HG03342 (cell line): ENCODE data around the gene SPAG9.
"Not testable (repeated sequence)": the region's sequence is repeated elsewhere in the genome, so short reads cannot be mapped to it uniquely, and the experiment has no call there.

Experiments used
- ATAC-seq: cut with Tn5 transposase; IDR thresholded peaks from one replicate; pipeline ENCODE4 v1.9.1; 2021; ENCODE audit warnings: mild to moderate bottlenecking, moderate library complexity; ENCODE audit not compliant: unreplicated experiment

SPAG9 gene

DNA sequence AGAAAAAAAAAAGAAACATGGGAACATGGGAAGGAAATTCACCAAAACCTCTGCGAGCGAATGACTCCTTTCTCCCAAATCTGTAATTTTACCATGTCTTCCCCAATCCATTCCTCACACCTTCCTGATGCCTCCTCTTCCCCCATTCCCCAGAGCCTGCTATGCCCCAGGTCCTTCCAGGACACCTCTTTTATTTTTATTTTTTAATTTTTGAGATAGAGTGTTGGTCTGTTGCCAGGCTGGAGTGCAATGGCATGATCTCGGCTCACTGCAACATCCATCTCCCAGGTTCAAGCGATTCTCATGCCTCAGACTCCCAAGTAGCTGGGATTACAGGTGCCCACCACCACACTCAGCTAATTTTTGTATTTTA is 179.0 kb downstream of the SPAG9 start:
- ATAC-seq: not testable (repeated sequence)

DNA sequence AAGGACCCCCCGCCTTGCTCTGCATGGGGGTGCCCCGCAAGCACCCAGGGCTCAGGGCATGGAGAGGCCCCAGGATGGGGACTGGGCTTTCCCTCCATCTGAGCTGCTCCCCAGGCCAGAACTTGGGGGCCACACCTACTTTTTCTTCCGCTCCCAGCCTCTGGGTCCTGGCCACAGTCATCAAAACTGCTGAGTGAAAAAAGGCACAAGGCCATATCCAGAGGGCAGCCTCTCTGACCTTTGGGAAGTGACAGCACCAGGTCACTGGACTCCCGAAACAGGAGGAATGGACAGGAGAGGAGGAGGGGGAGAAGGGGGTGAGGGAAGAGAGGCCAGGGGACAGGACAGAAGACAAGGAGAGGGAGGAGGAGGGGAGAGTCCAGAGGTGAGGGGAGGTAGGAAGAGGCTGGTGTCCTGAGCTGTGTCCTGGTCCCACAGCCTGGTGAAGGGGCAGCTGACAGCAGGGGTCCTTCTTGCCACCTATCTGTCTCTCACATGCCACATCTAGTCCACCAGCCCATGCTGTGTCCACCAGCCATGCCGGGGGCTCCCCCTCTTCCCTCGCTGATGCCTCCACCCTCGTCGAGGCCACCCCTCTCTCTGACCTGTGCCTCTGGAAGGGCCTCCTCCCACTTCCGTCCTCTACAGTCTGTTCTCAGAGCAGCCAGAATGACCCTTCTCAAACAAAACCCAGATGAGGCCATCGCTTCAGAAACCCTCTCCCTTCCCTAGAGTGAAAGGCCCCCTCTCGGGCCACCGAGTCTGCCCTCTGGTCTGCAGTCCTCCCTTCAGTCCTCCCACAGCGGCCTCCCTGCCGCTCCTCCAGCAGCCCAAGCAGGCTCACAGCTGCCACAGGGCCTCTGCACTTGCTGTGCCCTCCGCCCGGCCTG is 180.6 kb downstream of the SPAG9 start:
- ATAC-seq: no peak

DNA sequence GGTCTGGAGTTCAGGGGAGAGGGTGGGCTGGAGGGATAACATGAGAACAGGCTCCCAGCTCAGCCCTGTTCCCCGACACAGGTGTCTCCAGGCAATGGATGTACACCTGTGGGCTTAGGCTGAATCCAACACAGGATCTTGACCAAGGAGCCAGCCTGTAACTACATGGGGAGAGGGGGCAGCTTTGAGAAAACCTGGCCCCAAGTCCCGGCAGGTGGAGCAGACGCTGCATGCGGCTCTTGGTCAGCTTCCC is 181.2 kb downstream of the SPAG9 start:
- ATAC-seq: no peak

DNA sequence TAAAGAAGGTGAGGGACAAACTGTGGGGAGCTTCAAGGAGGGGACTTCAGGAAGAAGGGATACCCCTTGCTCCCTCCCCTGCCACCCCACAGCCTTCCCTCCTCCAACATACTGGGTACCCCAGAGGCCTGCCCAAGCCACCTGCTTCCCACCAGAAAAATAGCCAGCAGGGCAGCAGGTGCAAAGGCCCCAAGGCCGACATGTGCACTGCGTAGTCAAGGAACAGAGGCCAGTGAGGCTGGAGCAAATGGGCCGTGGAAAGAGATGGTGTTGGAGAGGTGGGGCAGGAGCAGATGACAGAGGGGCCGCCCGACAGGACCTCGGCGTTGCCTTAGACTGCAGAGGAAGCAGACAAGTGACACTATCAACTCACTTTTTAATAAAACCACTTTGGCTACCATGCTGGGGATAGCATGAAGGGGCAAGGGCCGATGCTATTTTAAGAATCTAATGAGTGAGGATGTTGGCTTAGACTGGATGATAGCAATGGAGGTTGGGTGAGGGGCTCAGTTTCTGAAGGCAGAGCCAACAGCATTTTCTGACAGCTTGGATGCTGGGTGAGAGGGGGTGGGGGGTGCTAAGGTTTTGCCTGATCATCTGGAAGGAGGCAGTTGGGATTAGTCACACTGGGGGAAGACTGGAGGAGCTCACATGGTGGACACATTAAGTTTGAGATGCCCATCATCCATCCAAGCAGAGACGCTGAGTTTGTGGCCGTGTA is 181.7 kb downstream of the SPAG9 start:
- ATAC-seq: no peak

GRCh38 chr17:50935996-50936266 is 184.7 kb downstream of the SPAG9 start:
- no peak for ATAC-seq

- no peak for ATAC-seq
These were observed 185.3 kb downstream of the SPAG9 start for GRCh38 chr17:50935221-50935995.

GRCh38 chr17:50934672-50935220 is 185.9 kb downstream of the SPAG9 start:
- ATAC-seq: no peak

- ATAC-seq: no peak
These were observed 186.5 kb downstream of the SPAG9 start for GRCh38 chr17:50934161-50934560.

DNA sequence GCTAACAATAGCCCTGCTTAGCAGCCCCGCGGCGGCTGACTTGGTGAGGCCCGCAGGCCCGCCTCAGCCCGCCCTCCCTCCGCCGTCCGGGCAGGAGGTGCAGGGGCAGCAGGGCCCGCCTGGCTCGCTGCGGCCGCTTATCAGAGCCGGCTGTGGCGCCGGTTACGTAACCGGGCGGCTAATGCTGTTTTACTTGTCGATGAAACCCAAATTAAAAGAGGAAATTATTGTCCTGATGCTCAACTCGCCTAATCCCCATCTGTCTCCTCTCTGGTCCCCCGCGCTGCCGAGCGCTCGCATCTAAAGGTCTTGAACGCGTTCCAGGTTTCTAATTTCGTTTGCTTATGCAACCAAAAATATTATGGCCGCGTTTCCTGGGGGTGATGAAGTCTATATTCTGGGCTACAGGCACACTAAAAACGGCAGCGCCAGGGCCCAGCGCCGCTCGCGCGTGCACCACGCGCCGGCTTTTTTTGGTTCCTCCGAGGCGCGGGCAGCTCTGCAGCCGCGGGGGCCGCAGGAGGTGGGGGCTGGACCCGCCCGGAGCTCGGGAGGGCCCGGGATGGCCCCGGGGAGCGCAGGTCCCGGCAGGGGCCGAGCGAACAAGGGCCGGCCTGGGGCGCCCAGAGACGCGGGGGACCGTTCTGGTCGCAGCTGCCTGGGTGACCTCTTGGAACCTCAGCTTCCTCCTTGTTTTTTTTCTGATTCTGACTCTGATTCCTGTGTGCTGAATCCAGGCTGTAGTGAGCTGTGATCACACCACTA is 189.3 kb downstream of the SPAG9 start:
- ATAC-seq: peak; percentile 63

DNA sequence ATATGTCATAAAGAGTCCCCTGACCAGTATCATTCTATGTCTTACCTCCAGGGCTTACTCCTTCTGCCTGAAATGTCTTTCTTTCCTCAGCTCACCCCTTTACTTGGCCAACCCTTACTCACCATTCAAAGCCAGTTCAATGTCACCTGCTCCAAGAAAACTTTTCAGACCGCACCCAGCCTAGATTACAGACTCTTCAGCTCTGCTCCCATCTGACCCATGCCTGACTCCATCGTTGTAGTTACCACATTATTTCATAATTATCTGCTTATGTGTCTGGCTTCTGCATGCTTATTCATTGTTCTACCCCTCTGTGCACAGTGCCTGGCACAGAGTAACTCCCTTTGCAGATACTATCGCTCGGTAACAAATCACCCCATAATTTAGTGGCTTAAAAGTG is 192.0 kb downstream of the SPAG9 start:
- no peak for ATAC-seq

DNA sequence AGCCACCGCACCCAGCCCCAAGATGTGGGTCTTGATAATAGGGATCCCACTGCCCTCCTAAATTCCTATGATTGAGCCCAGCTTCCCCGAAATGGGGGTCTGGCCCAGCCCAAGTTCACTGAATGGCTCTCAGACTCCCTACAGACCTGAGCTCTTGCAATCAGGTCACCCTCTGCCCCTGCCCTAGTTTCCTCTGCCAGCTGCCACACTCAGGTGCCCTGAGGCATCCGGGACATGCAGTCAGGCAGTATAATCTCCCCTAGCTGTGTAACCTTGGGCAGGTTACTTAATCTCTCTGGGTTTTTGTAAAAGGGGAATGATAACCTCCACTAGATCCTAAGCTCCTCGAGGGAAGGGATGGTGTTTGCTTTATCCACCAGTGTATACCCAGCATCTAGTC is 193.4 kb downstream of the SPAG9 start:
- ATAC-seq: no peak

- no peak for ATAC-seq
These were observed 194.1 kb downstream of the SPAG9 start for GRCh38 chr17:50926523-50926922.

- no peak for ATAC-seq
These were observed 195.3 kb downstream of the SPAG9 start for GRCh38 chr17:50925296-50925891.

GRCh38 chr17:50924800-50925199 is 195.9 kb downstream of the SPAG9 start:
- ATAC-seq: no peak

GRCh38 chr17:50924300-50924699 is 196.4 kb downstream of the SPAG9 start:
- ATAC-seq: no peak

DNA sequence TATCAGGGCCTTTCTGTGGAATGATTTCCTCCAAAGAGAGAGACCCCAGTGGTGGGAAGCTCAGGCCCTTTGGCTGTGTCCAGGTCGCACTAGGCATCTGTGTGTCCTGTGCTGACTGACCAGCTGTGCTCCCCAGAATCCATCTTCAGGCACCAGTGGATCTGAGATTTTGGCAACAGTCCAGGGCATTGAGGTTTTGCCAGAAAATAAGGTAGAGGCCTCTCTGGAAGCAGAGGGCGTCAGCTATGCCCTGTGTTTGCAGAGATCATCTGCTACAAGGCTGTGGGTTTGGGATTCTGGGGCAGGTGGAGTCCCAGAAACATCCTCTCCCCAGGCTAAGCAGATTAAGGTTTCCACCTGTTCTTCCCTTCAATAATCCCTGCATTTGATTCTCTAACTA is 197.1 kb downstream of the SPAG9 start:
- ATAC-seq: no peak

DNA sequence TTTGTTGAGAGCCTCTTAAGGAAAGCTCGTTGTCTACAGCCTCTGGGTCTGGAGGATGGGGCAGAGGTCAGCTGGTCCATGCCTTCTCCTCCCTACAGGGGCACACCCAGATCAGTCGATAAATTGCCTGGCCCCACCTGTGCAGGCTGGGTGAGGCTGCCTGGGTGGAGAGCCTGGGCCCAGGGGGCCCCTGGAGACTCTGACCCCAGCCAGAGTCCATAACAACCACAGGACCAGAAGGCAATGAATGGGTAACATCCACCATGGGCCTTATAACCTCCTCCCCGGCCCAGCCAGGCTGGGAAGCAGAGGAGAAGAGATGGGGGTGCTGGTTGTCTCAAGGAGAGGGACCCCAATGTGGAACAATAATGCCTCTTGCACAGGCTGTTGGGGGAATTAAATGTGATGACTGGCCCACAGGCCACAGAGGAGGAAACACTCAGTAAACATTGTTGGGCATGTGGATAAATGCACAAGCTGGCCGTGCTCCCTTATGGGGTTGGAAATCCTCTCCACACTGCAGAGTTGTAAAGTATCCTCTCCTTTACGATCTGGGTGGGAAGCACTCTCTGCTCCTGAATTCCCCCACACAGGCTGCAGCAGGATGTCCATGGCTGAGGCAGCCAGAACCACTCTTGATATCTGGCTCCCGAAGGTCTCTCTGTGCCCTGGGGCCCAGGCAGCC is 197.8 kb downstream of the SPAG9 start:
- no peak for ATAC-seq

GRCh38 chr17:50922107-50922506 is 198.6 kb downstream of the SPAG9 start:
- no peak for ATAC-seq

DNA sequence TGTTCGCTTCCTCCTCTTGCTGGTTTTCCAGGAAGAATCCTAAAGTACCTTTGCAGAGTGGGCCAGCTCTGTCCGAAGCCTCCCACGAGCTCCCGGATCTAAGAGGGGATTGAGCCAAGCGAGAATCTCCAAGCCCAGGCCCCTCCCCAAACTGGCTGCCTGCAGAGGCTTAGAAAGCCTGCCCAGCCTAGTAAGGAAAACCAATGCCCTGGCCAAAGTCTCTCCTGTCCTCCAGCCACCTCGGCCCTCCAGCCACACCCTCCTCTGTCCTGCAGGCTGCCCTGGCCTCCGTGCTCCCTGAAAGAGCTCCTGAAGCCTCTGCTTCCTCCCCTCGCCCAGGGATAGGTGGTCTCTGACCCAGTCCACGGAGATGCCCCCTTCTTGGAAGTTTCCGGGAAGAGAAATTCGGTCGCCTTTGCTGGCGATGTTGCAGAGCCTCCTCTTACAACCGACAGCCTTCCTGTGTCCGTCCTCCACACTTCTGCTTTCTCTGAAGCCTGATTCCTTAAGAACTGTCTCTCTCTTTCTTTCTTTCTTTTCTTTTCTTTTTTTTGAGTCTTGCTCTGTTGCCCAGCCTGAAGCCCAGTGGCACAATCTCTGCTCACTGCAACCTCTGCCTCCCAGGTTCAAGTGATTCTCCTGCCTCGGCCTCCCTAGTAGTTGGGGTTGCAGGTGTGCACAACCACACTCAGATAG is 199.6 kb downstream of the SPAG9 start:
- ATAC-seq: no peak

DNA sequence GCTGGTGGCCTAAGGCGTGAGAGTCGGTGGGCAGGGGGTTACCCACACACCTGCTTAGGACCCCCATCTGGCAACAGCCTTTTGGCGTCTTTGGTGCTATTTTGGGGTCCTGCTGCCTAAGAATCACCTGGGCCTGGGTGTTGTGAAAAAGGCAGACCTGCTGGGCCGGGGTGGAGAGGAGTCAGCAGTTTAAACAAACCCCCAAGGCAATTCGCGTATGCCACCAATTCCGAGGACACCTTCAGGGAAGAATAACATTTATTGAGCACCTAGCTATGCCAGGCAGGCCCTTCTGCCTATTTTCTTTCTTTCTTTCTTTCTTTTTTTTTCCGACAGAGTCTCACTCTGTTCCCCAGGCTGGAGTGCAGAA is 200.6 kb downstream of the SPAG9 start:
- ATAC-seq: no peak
